ENCODE measurements around the gene HSPB1.
"Not testable (repeated sequence)": the region's sequence is repeated elsewhere in the genome, so short reads cannot be mapped to it uniquely, and the experiment has no call there.

Gene HSPB1

GRCh38 chr7:76326646-76327233 lies 24.3 kb downstream of the HSPB1 start:
- WGBS: 96% methylated on average over 5 of the region's 5 CpGs
- H3K36me3 ChIP-seq (ENCODE audit: insufficient read depth, low read length): peaks cover 76% of the 10 kb centered on the region
- no peak overlapping the region for H3K9ac ChIP-seq (ENCODE audit: low read depth, low read length)
- no peaks in the 10 kb centered on the region for H3K9me3 ChIP-seq (ENCODE audit: insufficient read depth, low read depth, low read length)
- no peak overlapping the region for H3K4me3 ChIP-seq (ENCODE audit: low read length)
- no peaks in the 10 kb centered on the region for H3K4me1 ChIP-seq (ENCODE audit: insufficient read depth, low read length)
- H3K27ac ChIP-seq (ENCODE audit: low read depth, low read length): no peak overlapping the region
- no peaks in the 10 kb centered on the region for H3K27me3 ChIP-seq (ENCODE audit: insufficient read depth, low read length)

- no peak overlapping the region for H3K27ac ChIP-seq (ENCODE audit: low read depth, low read length)
- no peaks in the 10 kb centered on the region for H3K9me3 ChIP-seq (ENCODE audit: insufficient read depth, low read depth, low read length)
- H3K4me1 ChIP-seq (ENCODE audit: insufficient read depth, low read length): no peaks in the 10 kb centered on the region
- H3K9ac ChIP-seq (ENCODE audit: low read depth, low read length): no peak overlapping the region
- 92% methylated on average over 6 of the region's 7 CpGs for WGBS
- peaks cover 80% of the 10 kb centered on the region for H3K36me3 ChIP-seq (ENCODE audit: insufficient read depth, low read length)
- no peaks in the 10 kb centered on the region for H3K27me3 ChIP-seq (ENCODE audit: insufficient read depth, low read length)
- no peak overlapping the region for H3K4me3 ChIP-seq (ENCODE audit: low read length)
Observed at GRCh38 chr7:76327610-76328009, 25.1 kb downstream of the HSPB1 start.

- Histone ChIP-seq H3K27me3 (ENCODE audit: insufficient read depth, low read length) (no peaks in the 10 kb centered on the region), H3K4me1 (ENCODE audit: insufficient read depth, low read length) (no peaks in the 10 kb centered on the region), H3K4me3 (ENCODE audit: low read length) (no peak overlapping the region), H3K27ac (ENCODE audit: low read depth, low read length) (no peak overlapping the region), H3K9ac (ENCODE audit: low read depth, low read length) (no peak overlapping the region), H3K36me3 (ENCODE audit: insufficient read depth, low read length) (peaks cover 83% of the 10 kb centered on the region), H3K9me3 (ENCODE audit: insufficient read depth, low read depth, low read length) (no peaks in the 10 kb centered on the region)
- WGBS: 92% methylated on average over 12 of the region's 15 CpGs
Observed at GRCh38 chr7:76328389-76328788, 25.9 kb downstream of the HSPB1 start.

- Histone ChIP-seq H3K9ac (ENCODE audit: low read depth, low read length) (no peak overlapping the region), H3K27ac (ENCODE audit: low read depth, low read length) (no peak overlapping the region), H3K36me3 (ENCODE audit: insufficient read depth, low read length) (peaks cover 89% of the 10 kb centered on the region), H3K9me3 (ENCODE audit: insufficient read depth, low read depth, low read length) (no peaks in the 10 kb centered on the region), H3K4me3 (ENCODE audit: low read length) (no peak overlapping the region), H3K27me3 (ENCODE audit: insufficient read depth, low read length) (no peaks in the 10 kb centered on the region), H3K4me1 (ENCODE audit: insufficient read depth, low read length) (no peaks in the 10 kb centered on the region)
- 94% methylated on average over 29 of the region's 29 CpGs for WGBS
Observed at GRCh38 chr7:76329479-76329878, 27.0 kb downstream of the HSPB1 start.

GRCh38 chr7:76330261-76330660 lies 27.8 kb downstream of the HSPB1 start:
- 93% methylated on average over 4 of the region's 4 CpGs for WGBS
- Histone ChIP-seq H3K27me3 (ENCODE audit: insufficient read depth, low read length) (no peaks in the 10 kb centered on the region), H3K27ac (ENCODE audit: low read depth, low read length) (no peak overlapping the region), H3K4me1 (ENCODE audit: insufficient read depth, low read length) (no peaks in the 10 kb centered on the region), H3K9me3 (ENCODE audit: insufficient read depth, low read depth, low read length) (no peaks in the 10 kb centered on the region), H3K36me3 (ENCODE audit: insufficient read depth, low read length) (peaks cover 85% of the 10 kb centered on the region), H3K9ac (ENCODE audit: low read depth, low read length) (no peak overlapping the region), H3K4me3 (ENCODE audit: low read length) (no peak overlapping the region)

GRCh38 chr7:76330673-76331072 lies 28.2 kb downstream of the HSPB1 start:
- no peaks in the 10 kb centered on the region for H3K4me1 ChIP-seq (ENCODE audit: insufficient read depth, low read length)
- peaks cover 86% of the 10 kb centered on the region for H3K36me3 ChIP-seq (ENCODE audit: insufficient read depth, low read length)
- H3K9ac ChIP-seq (ENCODE audit: low read depth, low read length): no peak overlapping the region
- H3K27ac ChIP-seq (ENCODE audit: low read depth, low read length): no peak overlapping the region
- H3K27me3 ChIP-seq (ENCODE audit: insufficient read depth, low read length): no peaks in the 10 kb centered on the region
- no peak overlapping the region for H3K4me3 ChIP-seq (ENCODE audit: low read length)
- H3K9me3 ChIP-seq (ENCODE audit: insufficient read depth, low read depth, low read length): no peaks in the 10 kb centered on the region
- WGBS: 83% methylated on average over 5 of the region's 5 CpGs

- Histone ChIP-seq H3K4me3 (ENCODE audit: low read length) (no peak overlapping the region), H3K27me3 (ENCODE audit: insufficient read depth, low read length) (no peaks in the 10 kb centered on the region), H3K9me3 (ENCODE audit: insufficient read depth, low read depth, low read length) (no peaks in the 10 kb centered on the region), H3K4me1 (ENCODE audit: insufficient read depth, low read length) (no peaks in the 10 kb centered on the region), H3K9ac (ENCODE audit: low read depth, low read length) (no peak overlapping the region), H3K27ac (ENCODE audit: low read depth, low read length) (no peak overlapping the region), H3K36me3 (ENCODE audit: insufficient read depth, low read length) (peaks cover 84% of the 10 kb centered on the region)
- WGBS: 92% methylated on average over 9 of the region's 9 CpGs
Observed at GRCh38 chr7:76332078-76332477, 29.6 kb downstream of the HSPB1 start.

- H3K27ac ChIP-seq (ENCODE audit: low read depth, low read length): no peak overlapping the region
- H3K9me3 ChIP-seq (ENCODE audit: insufficient read depth, low read depth, low read length): no peaks in the 10 kb centered on the region
- WGBS: 95% methylated on average over 14 of the region's 14 CpGs
- no peak overlapping the region for H3K9ac ChIP-seq (ENCODE audit: low read depth, low read length)
- H3K4me1 ChIP-seq (ENCODE audit: insufficient read depth, low read length): peaks cover 3% of the 10 kb centered on the region; the same call in 1 of the 2 replicates
- H3K27me3 ChIP-seq (ENCODE audit: insufficient read depth, low read length): no peaks in the 10 kb centered on the region
- H3K4me3 ChIP-seq (ENCODE audit: low read length): no peak overlapping the region
- peaks cover 82% of the 10 kb centered on the region for H3K36me3 ChIP-seq (ENCODE audit: insufficient read depth, low read length)
Observed at GRCh38 chr7:76333511-76334101, 31.1 kb downstream of the HSPB1 start.

GRCh38 chr7:76334320-76334967 lies 32.0 kb downstream of the HSPB1 start:
- H3K9ac ChIP-seq (ENCODE audit: low read depth, low read length): no peak overlapping the region
- H3K36me3 ChIP-seq (ENCODE audit: insufficient read depth, low read length): peaks cover 79% of the 10 kb centered on the region
- no peaks in the 10 kb centered on the region for H3K9me3 ChIP-seq (ENCODE audit: insufficient read depth, low read depth, low read length)
- no peaks in the 10 kb centered on the region for H3K27me3 ChIP-seq (ENCODE audit: insufficient read depth, low read length)
- no peak overlapping the region for H3K4me3 ChIP-seq (ENCODE audit: low read length)
- 94% methylated on average over 6 of the region's 6 CpGs for WGBS
- no peak overlapping the region for H3K27ac ChIP-seq (ENCODE audit: low read depth, low read length)
- peaks cover 6% of the 10 kb centered on the region; the same call in 1 of the 2 replicates for H3K4me1 ChIP-seq (ENCODE audit: insufficient read depth, low read length)

GRCh38 chr7:76335417-76335816 lies 32.9 kb downstream of the HSPB1 start:
- H3K36me3 ChIP-seq (ENCODE audit: insufficient read depth, low read length): peaks cover 79% of the 10 kb centered on the region
- WGBS: 100% methylated on average over 2 of the region's 2 CpGs

GRCh38 chr7:76336094-76336493 lies 33.6 kb downstream of the HSPB1 start:
- Histone ChIP-seq H3K36me3 (ENCODE audit: insufficient read depth, low read length) (peaks cover 78% of the 10 kb centered on the region), H3K27me3 (ENCODE audit: insufficient read depth, low read length) (no peaks in the 10 kb centered on the region), H3K4me3 (ENCODE audit: low read length) (no peak overlapping the region), H3K27ac (ENCODE audit: low read depth, low read length) (no peak overlapping the region), H3K9ac (ENCODE audit: low read depth, low read length) (no peak overlapping the region), H3K4me1 (ENCODE audit: insufficient read depth, low read length) (peaks cover 6% of the 10 kb centered on the region; the same call in 1 of the 2 replicates), H3K9me3 (ENCODE audit: insufficient read depth, low read depth, low read length) (no peaks in the 10 kb centered on the region)

More at GRCh38 chr7:76335417-76335816, 32.9 kb downstream of the HSPB1 start:
- H3K9ac ChIP-seq (ENCODE audit: low read depth, low read length); H3K9me3 ChIP-seq (ENCODE audit: insufficient read depth, low read depth, low read length); H3K4me1 ChIP-seq (ENCODE audit: insufficient read depth, low read length); H3K27me3 ChIP-seq (ENCODE audit: insufficient read depth, low read length); H3K4me3 ChIP-seq (ENCODE audit: low read length); H3K27ac ChIP-seq (ENCODE audit: low read depth, low read length): not testable (repeated sequence)

Data from HUES64 (cell line).